Measurements from ENCODE around the gene RCOR2. TPM values are rescaled to one million over a fixed set of nuclear protein-coding genes. Genes with fewer than 3 reads are reported as not detected.
A peak's percentile ranks its signal among the peaks of the same experiment; 100 is the strongest.

Gene RCOR2
- total and polyA plus RNA-seq, 2 of the 13 experiments (the other 11 are each of a cell fraction or from before 2014, with no cell fraction given) = 8.3 to 8.5 TPM

DNA sequence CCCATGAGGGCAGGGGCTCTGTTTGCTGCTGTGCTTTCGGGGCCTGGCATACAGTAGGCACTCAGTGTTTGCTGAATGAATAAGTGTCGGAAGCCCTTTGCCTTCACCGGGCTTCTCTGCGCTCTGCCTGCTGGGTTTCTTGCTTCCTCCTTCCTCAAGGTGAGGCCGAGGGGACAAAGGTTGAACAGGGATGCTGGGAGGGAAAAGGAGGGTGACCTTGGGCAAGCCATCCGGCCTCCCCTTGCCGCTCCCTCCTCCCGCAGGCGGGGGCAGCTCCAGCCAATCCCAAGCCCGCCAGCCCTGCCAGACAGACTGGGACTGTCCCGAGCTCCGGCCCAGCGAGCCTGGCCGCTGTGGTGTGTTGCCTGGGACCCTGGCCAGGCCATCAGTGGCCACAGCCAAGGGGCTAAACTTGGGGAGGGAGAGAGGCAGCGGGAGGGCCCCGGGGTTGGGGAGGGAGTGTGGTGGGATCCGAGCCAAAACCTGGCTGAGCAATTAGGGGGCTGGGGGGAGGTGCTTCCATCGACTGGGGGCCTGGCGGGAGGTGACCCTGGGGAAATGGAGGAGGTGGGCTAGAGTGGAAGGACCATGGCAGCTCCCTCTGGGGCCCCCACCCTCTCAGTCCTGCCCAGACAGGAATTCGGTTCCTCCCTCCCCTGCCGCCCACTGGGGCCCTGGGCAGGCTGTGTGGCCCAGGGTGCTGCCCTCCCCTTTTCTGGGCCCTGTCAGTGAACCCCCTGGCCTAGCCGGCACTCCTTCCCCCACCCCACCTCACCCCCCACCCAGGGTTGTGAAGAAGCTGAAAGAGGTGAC, 3.4 kb upstream of the RCOR2 start (continued):
- TF ChIP-seq GPBP1L1 (CRISPR knock-in tag; IDR thresholded peaks at IDR 0.05) (no peak), ZNF138 (CRISPR knock-in tag; IDR thresholded peaks at IDR 0.05; ENCODE audit: low read depth) (no peak), EED (CRISPR knock-in tag; IDR thresholded peaks at IDR 0.05) (no peak), ZNF790 (CRISPR knock-in tag; IDR thresholded peaks at IDR 0.05; ENCODE audit: borderline replicate concordance) (no peak), ZNF891 (CRISPR knock-in tag; IDR thresholded peaks at IDR 0.05) (no peak; the same call in 1 of the 2 replicates), NKX3-1 (CRISPR knock-in tag; IDR thresholded peaks at IDR 0.05) (no peak), CEBPG (CRISPR knock-in tag; IDR thresholded peaks at IDR 0.05) (no peak; the same call in 1 of the 2 replicates), ZNF333 (CRISPR knock-in tag; IDR thresholded peaks at IDR 0.05; ENCODE audit: borderline replicate concordance) (no peak), ZIK1 (CRISPR knock-in tag; IDR thresholded peaks at IDR 0.05; ENCODE audit: borderline replicate concordance, low read depth) (0 out of 2 replicates have a peak, but pooled peaks have one; percentile 26), HNF4A (CRISPR knock-in tag; IDR thresholded peaks at IDR 0.05) (peak; percentile 85), ARHGAP35 (CRISPR knock-in tag; IDR thresholded peaks at IDR 0.05; ENCODE audit: borderline replicate concordance) (no peak), ZNF256 (CRISPR knock-in tag; conservative IDR thresholded peaks at IDR 0.05) (no peak), ARID2 (CRISPR knock-in tag; IDR thresholded peaks at IDR 0.05; ENCODE audit: borderline replicate concordance) (no peak), ZNF678 (CRISPR knock-in tag; IDR thresholded peaks at IDR 0.05) (no peak), ZNF768 (CRISPR knock-in tag; IDR thresholded peaks at IDR 0.05) (no peak), ZNF263 (CRISPR knock-in tag; IDR thresholded peaks at IDR 0.05) (peak; percentile 92), FOXO4 (CRISPR knock-in tag; conservative IDR thresholded peaks at IDR 0.05) (no peak)
- TF ChIP-seq, protein P1, sequence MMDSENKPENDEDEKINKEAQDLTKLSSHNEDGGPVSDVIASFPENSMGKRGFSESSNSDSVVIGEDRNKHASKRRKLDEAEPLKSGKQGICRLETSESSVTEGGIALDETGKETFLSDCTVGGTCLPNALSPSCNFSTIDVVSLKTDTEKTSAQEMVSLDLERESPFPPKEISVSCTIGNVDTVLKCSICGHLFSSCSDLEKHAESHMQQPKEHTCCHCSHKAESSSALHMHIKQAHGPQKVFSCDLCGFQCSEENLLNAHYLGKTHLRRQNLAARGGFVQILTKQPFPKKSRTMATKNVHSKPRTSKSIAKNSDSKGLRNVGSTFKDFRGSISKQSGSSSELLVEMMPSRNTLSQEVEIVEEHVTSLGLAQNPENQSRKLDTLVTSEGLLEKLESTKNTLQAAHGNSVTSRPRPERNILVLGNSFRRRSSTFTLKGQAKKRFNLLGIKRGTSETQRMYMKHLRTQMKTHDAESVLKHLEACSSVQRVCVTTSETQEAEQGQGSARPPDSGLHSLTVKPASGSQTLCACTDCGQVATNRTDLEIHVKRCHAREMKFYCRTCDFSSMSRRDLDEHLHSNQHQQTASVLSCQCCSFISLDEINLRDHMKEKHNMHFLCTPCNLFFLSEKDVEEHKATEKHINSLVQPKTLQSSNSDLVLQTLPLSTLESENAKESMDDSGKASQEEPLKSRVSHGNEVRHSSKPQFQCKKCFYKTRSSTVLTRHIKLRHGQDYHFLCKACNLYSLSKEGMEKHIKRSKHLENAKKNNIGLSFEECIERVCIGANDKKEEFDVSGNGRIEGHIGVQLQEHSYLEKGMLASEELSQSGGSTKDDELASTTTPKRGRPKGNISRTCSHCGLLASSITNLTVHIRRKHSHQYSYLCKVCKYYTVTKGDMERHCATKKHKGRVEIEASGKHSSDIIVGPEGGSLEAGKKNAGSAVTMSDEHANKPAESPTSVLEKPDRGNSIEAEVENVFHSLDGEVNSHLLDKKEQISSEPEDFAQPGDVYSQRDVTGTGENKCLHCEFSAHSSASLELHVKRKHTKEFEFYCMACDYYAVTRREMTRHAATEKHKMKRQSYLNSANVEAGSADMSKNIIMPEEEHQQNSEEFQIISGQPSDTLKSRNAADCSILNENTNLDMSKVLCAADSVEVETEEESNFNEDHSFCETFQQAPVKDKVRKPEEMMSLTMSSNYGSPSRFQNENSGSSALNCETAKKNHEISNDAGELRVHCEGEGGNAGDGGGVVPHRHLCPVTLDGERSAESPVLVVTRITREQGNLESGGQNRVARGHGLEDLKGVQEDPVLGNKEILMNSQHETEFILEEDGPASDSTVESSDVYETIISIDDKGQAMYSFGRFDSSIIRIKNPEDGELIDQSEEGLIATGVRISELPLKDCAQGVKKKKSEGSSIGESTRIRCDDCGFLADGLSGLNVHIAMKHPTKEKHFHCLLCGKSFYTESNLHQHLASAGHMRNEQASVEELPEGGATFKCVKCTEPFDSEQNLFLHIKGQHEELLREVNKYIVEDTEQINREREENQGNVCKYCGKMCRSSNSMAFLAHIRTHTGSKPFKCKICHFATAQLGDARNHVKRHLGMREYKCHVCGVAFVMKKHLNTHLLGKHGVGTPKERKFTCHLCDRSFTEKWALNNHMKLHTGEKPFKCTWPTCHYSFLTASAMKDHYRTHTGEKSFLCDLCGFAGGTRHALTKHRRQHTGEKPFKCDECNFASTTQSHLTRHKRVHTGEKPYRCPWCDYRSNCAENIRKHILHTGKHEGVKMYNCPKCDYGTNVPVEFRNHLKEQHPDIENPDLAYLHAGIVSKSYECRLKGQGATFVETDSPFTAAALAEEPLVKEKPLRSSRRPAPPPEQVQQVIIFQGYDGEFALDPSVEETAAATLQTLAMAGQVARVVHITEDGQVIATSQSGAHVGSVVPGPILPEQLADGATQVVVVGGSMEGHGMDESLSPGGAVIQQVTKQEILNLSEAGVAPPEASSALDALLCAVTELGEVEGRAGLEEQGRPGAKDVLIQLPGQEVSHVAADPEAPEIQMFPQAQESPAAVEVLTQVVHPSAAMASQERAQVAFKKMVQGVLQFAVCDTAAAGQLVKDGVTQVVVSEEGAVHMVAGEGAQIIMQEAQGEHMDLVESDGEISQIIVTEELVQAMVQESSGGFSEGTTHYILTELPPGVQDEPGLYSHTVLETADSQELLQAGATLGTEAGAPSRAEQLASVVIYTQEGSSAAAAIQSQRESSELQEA (CRISPR knock-in tag; IDR thresholded peaks at IDR 0.05; ENCODE audit: not compliant biosample characterization) = peak; percentile 41
- TF ChIP-seq, protein P2, sequence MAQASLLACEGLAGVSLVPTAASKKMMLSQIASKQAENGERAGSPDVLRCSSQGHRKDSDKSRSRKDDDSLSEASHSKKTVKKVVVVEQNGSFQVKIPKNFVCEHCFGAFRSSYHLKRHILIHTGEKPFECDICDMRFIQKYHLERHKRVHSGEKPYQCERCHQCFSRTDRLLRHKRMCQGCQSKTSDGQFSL (CRISPR knock-in tag; IDR thresholded peaks at IDR 0.05) = no peak

Data from HepG2 (cell line).